GM21786 (cell line): ENCODE measurements around the gene PRR3.

ENCODE experiments used
- ATAC-seq: cut with Tn5 transposase; IDR thresholded peaks from one replicate; pipeline ENCODE4 v1.9.1; 2021; ENCODE audit not compliant: unreplicated experiment

The PRR3 gene

GRCh38 chr6:30570263-30570662 lies 13.2 kb downstream of the PRR3 start:
- ATAC-seq = no peak

DNA sequence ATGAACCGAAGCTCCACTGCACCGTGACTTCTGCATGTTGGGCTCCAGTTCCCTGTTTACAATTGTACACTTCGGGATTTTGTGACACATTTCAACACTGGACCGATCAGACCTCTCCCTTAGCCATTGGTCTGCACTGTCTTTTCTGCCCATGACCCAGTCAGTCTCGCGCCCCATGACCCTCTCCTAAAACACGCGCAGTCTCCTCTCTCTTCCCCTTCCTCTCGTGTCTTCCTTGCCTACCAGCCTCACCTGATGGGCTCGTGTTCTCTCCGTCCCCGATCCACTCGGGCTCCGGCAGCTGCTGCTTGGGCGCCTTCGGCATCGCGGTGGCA lies 13.6 kb downstream of the PRR3 start:
- no peak for ATAC-seq

DNA sequence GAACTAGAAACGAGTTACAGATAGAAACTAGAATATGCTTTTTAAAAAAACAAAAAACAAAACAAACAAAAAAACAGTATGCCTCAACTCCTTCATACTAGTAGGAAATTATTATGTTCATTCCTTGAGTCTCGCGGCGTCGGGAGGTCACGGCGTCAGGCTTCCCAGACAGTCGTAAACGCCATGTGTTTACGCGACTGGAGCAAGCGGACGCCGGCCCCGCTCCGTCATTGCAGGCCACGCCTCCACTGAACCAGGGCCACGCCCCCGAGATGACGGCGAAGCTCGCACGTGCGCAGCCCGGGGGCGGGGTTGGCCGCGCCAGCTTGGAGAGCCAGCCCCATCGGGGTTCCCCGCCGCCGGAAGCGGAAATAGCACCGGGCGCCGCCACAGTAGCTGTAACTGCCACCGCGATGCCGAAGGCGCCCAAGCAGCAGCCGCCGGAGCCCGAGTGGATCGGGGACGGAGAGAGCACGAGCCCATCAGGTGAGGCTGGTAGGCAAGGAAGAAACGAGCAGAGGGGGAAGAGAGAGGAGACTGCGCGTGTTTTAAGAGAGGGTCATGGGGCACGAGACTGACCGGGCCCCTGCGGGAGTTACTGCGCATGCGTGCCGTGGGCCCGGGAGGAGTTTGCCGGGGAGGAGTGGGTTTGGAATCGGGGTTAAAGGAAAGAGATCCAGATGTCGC lies 14.1 kb downstream of the PRR3 start, which contains the start of gene ABCF1:
ABCF1 (plus strand) TSS at position 368 of the 687 bp plus-strand sequence; CDS start at position 414, 46 bp downstream.
- peak; percentile 89 for ATAC-seq

- ATAC-seq = no peak
Observed at GRCh38 chr6:30571762-30572082, 14.6 kb downstream of the PRR3 start.

DNA sequence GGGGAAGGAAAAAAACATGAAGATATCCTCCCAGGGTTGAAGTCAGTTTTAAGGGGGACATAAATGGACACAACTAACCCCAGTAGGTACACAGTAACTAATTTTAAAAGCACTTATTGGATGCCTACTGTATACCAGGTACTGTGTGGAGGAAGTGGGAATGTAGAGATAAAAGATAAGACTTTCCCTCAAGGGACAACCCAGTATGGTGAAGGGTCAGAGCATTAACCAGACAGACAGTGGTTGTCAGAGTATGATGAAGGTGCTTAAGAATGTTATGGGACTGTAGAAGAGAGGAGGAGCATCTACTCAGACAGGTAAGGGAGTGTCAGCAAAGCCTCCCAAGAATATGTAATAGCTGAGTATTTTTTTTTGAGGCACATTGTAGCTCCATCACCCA lies 15.1 kb downstream of the PRR3 start:
- no peak for ATAC-seq

- no peak for ATAC-seq
Observed at GRCh38 chr6:30573113-30573512, 16.0 kb downstream of the PRR3 start.

DNA sequence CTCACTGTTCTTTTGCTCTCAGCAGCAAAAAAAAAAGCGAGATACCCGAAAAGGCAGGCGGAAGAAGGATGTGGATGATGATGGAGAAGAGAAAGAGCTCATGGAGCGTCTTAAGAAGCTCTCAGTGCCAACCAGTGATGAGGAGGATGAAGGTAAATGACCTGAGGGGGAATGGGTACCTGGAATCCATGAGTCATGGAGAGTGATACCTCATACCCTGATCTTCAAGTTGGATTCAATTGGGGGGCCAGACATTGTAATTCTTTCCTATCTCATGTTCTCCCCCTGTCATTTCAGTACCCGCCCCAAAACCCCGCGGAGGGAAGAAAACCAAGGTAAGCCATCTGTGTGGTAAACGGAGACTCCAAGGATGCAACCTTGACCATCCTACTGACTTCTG lies 21.0 kb downstream of the PRR3 start:
- ATAC-seq = no peak

DNA sequence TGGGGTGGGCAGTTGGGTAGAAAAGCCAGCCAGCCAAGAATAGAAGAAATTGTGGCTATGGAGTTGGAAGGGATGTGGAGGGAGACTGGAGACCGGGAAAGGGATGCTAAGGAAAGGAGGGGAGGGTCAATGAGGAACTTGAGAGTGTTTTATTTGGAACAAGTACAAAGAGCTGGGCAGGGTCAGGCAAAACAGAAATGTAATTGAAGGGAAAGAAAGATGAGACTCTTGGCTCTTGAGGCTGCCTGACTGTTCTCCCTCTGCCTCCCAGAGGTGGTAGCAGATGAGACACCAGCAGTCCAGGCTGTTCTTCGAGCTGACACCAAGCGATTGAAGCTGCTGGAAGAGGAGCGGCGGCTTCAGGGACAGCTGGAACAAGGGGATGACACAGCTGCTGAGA lies 26.8 kb downstream of the PRR3 start:
- no peak for ATAC-seq

DNA sequence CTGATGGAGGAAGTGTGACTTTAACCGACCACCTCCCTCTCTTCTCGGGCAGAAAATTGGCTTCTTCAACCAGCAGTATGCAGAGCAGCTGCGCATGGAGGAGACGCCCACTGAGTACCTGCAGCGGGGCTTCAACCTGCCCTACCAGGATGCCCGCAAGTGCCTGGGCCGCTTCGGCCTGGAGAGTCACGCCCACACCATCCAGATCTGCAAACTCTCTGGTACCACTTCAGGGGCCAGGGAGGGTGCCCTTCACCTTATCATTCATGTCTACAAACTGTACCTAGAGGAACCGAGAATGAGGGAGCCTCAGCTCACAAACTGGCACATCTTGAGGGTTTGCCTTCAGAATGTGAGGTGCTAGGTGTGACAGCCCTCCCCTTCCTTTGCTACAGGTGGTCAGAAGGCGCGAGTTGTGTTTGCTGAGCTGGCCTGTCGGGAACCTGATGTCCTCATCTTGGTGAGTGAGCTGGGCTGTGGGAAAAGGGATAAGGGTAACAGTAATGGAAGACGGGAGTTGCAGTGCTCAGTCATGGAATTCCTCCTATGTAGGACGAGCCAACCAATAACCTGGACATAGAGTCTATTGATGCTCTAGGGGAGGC lies 32.8 kb downstream of the PRR3 start:
- no peak for ATAC-seq

DNA sequence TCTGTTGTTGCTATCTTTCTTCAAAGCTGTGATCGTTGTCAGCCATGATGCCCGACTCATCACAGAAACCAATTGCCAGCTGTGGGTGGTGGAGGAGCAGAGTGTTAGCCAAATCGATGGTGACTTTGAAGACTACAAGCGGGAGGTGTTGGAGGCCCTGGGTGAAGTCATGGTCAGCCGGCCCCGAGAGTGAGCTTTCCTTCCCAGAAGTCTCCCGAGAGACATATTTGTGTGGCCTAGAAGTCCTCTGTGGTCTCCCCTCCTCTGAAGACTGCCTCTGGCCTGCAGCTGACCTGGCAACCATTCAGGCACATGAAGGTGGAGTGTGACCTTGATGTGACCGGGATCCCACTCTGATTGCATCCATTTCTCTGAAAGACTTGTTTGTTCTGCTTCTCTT lies 33.4 kb downstream of the PRR3 start:
- ATAC-seq = no peak

DNA sequence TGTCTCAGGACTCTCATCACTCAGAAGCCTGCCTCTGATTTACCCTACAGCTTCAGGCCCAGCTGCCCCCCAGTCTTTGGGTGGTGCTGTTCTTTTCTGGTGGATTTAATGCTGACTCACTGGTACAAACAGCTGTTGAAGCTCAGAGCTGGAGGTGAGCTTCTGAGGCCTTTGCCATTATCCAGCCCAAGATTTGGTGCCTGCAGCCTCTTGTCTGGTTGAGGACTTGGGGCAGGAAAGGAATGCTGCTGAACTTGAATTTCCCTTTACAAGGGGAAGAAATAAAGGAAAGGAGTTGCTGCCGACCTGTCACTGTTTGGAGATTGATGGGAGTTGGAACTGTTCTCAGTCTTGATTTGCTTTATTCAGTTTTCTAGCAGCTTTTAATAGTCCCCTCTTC lies 33.9 kb downstream of the PRR3 start:
- no peak for ATAC-seq

- ATAC-seq = no peak
Observed at GRCh38 chr6:30592287-30592686, 35.2 kb downstream of the PRR3 start.

GRCh38 chr6:30597315-30598144 lies 40.4 kb downstream of the PRR3 start:
- peak; percentile 81 for ATAC-seq

GRCh38 chr6:30598912-30599624 lies 42.0 kb downstream of the PRR3 start:
- no peak for ATAC-seq

DNA sequence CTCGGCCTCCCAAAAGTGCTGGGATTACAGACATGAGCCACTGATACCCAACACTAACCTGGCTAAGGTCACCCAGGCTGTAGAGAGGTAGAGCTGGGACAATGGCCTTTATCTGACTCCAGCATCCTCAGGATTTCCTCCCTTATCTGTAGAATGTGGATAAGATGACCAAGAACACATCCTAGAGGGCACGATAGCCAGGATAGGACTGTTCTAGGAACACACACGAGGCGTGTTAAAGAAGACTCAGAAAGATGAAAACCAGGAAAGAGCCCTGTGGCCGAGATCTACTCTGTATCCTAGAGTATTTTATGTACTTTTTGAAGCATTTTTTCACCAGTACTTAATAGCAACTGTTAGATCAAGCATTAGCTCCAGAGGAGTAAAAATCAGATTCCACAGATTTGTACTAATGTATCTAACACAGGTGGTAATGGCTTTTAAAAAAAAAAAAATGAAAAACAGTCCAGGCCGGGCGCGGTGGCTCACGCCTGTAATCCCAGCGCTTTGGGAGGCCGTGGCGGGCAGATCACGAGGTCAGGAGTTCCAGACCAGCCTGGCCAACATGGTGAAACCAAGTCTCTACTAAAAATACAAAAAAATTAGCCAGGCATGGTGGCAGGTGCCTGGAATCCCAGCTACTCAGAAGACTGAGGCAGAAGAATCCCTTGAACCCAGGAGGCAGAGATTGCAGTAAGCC lies 42.7 kb downstream of the PRR3 start:
- no peak for ATAC-seq

DNA sequence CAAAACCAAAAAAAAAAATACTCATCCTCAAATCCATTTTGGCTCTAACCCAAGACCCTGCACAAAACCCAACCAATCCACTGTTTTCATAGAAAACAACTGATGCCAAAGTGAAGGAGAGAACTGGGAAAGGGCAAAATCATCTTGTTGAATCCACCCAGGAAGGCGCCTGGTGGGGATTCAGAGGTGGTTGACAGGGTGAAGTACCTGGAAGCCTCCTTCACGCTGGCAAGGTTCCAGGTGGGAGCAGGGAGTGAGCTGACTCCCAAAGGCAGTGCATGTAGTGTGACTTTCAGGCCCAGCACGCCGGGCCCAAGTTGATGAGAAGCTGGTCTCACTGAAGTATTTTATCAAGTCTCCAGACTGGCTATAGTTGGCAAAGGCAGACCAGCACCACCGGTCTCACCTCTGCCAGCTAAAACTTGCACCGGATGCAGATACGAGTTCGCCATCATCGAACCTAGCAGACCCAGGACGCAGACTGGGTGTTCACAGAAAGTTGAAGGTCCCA lies 43.4 kb downstream of the PRR3 start:
- no peak for ATAC-seq

DNA sequence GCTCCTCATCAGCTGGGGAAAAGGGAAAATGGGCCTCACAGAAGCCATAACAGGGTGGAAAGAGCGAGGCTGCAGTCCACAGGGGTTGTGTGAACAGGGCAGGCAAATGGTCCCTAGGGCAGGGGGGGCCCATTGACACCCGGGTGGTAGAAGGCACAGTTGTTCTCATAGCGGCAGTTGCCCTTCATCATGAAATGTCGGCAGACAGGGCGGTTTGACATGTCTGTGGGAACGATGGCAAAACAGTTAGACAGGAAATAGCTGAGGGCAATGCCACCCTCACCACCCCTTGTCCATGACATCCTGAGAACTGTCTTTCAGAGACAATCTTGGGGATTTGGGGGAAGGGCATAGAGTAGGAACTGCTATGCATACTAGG lies 44.3 kb downstream of the PRR3 start:
- ATAC-seq = no peak

DNA sequence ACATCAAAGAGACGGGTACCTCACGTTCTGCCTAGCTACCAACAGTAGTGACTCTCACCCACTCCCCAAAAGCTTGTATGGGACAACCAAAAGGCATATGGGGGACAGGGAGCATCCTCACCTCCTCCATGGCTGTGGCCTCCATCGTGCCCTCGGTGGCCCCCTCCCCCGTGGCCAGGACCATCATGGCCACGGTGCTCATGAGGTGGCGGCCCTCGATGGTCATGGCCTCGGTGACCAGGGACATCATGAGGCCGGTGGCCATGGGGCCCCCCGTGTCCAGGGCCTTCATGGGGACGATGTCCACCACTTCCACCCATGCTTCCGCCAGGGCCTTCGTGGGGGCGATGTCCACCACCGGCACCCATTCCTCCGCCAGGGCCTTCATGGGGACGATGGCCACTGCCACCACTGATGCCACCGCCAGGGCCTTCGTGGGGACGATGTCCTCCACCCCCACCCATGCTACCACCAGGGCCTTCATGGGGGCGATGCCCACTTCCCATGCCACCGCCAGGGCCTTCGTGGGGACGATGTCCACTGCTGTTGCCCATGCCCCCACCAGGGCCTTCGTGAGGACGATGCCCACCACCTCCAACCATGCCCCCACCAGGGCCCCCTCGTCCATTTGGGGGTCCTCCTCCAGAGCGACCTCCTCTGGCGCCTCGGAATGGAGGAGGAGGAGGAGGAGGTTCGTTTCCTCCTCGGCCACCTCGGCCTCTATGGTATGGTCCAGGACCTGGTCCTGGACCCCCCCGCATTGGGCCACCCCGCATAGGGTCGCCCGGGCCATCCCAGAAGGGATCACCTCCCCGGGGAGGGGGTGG lies 44.9 kb downstream of the PRR3 start:
- ATAC-seq = no peak

- no peak for ATAC-seq
Observed at GRCh38 chr6:30603961-30604360, 46.9 kb downstream of the PRR3 start.

- no peak for ATAC-seq
Observed at GRCh38 chr6:30610065-30610464, 53.0 kb downstream of the PRR3 start.
